Esophagus squamous epithelium (tissue), 4 donors: ENCODE data around the gene PLCB1.

ENCODE experiments used
- POLR2A ChIP-seq, 4 donors: fragments of 450-650 bp; IDR thresholded peaks; one replicate each; pipeline ENCODE4 v1.6.1; 2017; ENCODE audit warnings: antibody characterized with exemption in 4 of 4, mild to moderate bottlenecking in 4 of 4, moderate library complexity in 3 of 4
- TF ChIP-seq, protein P1 (sequence below), 6 experiments: fragments of 450-650 bp in 4 of 6; fragments of 200-600 bp in 2 of 6; sonication (generic) in 2 of 6; IDR thresholded peaks; one replicate each; pipeline ENCODE4 v1.5.1; 2016 to 2019; ENCODE audit warnings: antibody characterized with exemption in 6 of 6, mild to moderate bottlenecking in 4 of 6, moderate library complexity in 4 of 6

DNA sequence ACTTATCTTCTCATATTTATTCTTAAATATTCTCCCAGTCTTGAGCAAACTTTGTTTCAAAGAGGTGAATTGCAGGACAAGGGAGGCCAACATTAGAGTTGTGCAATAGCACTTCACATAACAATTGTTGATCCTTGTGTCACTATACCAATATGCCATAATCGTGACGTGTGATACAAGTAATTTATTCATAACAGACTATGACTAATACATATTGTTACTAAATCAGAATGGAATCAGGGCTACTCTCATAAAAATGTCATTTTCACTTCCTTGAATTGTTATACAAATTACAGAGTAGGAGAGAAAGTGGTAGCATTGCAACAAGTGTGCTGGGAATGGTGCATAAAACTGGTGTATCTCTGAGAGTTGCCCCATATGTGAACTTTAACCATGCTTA is 37.2 kb upstream of the PLCB1 start:
- TF ChIP-seq POLR2A (IDR thresholded peaks at IDR 0.05): no peak
- TF ChIP-seq, protein P1, sequence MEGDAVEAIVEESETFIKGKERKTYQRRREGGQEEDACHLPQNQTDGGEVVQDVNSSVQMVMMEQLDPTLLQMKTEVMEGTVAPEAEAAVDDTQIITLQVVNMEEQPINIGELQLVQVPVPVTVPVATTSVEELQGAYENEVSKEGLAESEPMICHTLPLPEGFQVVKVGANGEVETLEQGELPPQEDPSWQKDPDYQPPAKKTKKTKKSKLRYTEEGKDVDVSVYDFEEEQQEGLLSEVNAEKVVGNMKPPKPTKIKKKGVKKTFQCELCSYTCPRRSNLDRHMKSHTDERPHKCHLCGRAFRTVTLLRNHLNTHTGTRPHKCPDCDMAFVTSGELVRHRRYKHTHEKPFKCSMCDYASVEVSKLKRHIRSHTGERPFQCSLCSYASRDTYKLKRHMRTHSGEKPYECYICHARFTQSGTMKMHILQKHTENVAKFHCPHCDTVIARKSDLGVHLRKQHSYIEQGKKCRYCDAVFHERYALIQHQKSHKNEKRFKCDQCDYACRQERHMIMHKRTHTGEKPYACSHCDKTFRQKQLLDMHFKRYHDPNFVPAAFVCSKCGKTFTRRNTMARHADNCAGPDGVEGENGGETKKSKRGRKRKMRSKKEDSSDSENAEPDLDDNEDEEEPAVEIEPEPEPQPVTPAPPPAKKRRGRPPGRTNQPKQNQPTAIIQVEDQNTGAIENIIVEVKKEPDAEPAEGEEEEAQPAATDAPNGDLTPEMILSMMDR (IDR thresholded peaks at IDR 0.05): no peak
